ENCODE data around the gene NHSL2. TPM values are rescaled to one million over a fixed set of nuclear protein-coding genes. Genes with fewer than 3 reads are reported as not detected.

The NHSL2 gene
- total RNA-seq, 2 donors from 2014 or later = 1.0 to 4.1 TPM

GRCh38 chrX:72128881-72129280 is 218.2 kb downstream of the NHSL2 start:
- intact Hi-C loops (cut with DNase I) = loop anchor here (5.0 kb wide), 2 partner anchors 112 to 132 kb away; no protein-coding TSS in a partner anchor
- Histone ChIP-seq H3K27me3 (peaks cover 13% of the 10 kb centered on the region), H3K9me3 (no peaks in the 10 kb centered on the region), H3K27ac (no peak overlapping the region), H3K4me1 (no peaks in the 10 kb centered on the region), H3K4me3 (no peak overlapping the region), H3K9ac (ENCODE audit: low read depth in 2 of 2, low read length in 2 of 2) (no peak overlapping the region), H3K36me3 (no peaks in the 10 kb centered on the region)
- no peak for TF ChIP-seq CTCF (IDR thresholded peaks at IDR 0.05)
- no peak for DNase-seq

GRCh38 chrX:72129661-72130060 is 219.0 kb downstream of the NHSL2 start:
- H3K4me1 ChIP-seq = no peaks in the 10 kb centered on the region
- no peak overlapping the region for H3K27ac ChIP-seq
- no peaks in the 10 kb centered on the region for H3K36me3 ChIP-seq
- no peak overlapping the region for H3K4me3 ChIP-seq
- H3K9me3 ChIP-seq = no peaks in the 10 kb centered on the region
- TF ChIP-seq CTCF (IDR thresholded peaks at IDR 0.05) = no peak
- DNase-seq = no peak
- peaks cover 13% of the 10 kb centered on the region for H3K27me3 ChIP-seq
- intact Hi-C loops (cut with DNase I) = loop anchor here (5.0 kb wide), 2 partner anchors 112 to 132 kb away; no protein-coding TSS in a partner anchor
- no peak overlapping the region for H3K9ac ChIP-seq (ENCODE audit: low read depth in 2 of 2, low read length in 2 of 2)

GRCh38 chrX:72130156-72130761 is 219.6 kb downstream of the NHSL2 start:
- Histone ChIP-seq H3K4me1 (no peaks in the 10 kb centered on the region), H3K36me3 (no peaks in the 10 kb centered on the region), H3K9me3 (no peaks in the 10 kb centered on the region), H3K4me3 (no peak overlapping the region), H3K9ac (ENCODE audit: low read depth in 2 of 2, low read length in 2 of 2) (no peak overlapping the region), H3K27me3 (peaks cover 13% of the 10 kb centered on the region), H3K27ac (no peak overlapping the region)
- no peak for DNase-seq
- intact Hi-C loops (cut with DNase I) = no loop called here
- no peak for TF ChIP-seq CTCF (IDR thresholded peaks at IDR 0.05)

GRCh38 chrX:72130762-72131250 is 220.2 kb downstream of the NHSL2 start:
- DNase-seq = no peak
- Histone ChIP-seq H3K9ac (ENCODE audit: low read depth in 2 of 2, low read length in 2 of 2) (no peak overlapping the region), H3K4me3 (peak overlapping the region; percentile 26), H3K4me1 (no peaks in the 10 kb centered on the region), H3K27me3 (peaks cover 13% of the 10 kb centered on the region), H3K36me3 (no peaks in the 10 kb centered on the region), H3K27ac (no peak overlapping the region), H3K9me3 (no peaks in the 10 kb centered on the region)
- TF ChIP-seq CTCF (IDR thresholded peaks at IDR 0.05) = no peak
- intact Hi-C loops (cut with DNase I) = no loop called here

GRCh38 chrX:72131317-72132294 is 221.0 kb downstream of the NHSL2 start, which contains the start of gene RTL5:
RTL5 (minus strand) TSS chrX:72131915.
- Histone ChIP-seq H3K9me3 (no peaks in the 10 kb centered on the region), H3K36me3 (no peaks in the 10 kb centered on the region), H3K27ac (peak within 1 kb of the TSS; percentile 40), H3K27me3 (peaks cover 13% of the 10 kb centered on the region), H3K4me3 (peak within 1 kb of the TSS; percentile 26), H3K9ac (ENCODE audit: low read depth in 2 of 2, low read length in 2 of 2) (peak within 1 kb of the TSS in 1 of 2 donors; percentile 24), H3K4me1 (no peaks in the 10 kb centered on the region)
- intact Hi-C loops (cut with DNase I) = no loop called here
- no peak for TF ChIP-seq CTCF (IDR thresholded peaks at IDR 0.05)
- DNase-seq = peak; percentile 67
